ENCODE measurements around the gene KDM4C. TPM values are rescaled to one million over a fixed set of nuclear protein-coding genes. Genes with fewer than 3 reads are reported as not detected.
A peak's percentile ranks its signal among the peaks of the same experiment; 100 is the strongest.

Gene KDM4C
- total RNA-seq, 1 experiment from 2014 or later, result 16.2 TPM

DNA sequence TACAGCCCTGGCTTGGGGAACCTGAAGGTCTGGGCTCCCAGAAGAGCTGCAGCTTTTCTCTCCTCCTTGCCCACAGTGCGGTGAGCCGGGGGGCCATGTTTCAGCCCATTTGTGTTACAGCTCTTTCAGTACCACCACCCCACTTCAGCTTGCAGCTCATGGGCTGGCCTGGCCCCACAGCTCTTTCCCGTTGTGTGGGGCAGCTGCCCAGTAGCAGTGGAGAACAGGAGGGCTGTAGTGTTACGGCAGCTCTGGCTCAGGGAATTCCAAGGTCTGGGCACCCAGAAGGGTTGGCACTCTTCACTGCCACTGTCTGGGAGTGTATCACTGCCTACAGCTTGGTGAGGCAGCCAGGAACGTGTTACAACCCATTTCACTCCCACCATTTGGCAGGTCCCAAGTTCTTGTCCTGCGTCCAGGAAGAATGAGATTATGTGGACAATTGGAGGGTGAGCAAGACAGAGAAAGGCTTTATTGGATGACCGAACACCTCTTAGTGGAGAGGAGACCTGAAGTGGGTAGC, 390.5 kb downstream of the KDM4C start:
- no peak overlapping the region for H3K27ac Mint-ChIP-seq (ENCODE audit: unreplicated experiment)
- TF ChIP-seq, protein P1, sequence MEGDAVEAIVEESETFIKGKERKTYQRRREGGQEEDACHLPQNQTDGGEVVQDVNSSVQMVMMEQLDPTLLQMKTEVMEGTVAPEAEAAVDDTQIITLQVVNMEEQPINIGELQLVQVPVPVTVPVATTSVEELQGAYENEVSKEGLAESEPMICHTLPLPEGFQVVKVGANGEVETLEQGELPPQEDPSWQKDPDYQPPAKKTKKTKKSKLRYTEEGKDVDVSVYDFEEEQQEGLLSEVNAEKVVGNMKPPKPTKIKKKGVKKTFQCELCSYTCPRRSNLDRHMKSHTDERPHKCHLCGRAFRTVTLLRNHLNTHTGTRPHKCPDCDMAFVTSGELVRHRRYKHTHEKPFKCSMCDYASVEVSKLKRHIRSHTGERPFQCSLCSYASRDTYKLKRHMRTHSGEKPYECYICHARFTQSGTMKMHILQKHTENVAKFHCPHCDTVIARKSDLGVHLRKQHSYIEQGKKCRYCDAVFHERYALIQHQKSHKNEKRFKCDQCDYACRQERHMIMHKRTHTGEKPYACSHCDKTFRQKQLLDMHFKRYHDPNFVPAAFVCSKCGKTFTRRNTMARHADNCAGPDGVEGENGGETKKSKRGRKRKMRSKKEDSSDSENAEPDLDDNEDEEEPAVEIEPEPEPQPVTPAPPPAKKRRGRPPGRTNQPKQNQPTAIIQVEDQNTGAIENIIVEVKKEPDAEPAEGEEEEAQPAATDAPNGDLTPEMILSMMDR (IDR thresholded peaks at IDR 0.05; ENCODE audit: unreplicated experiment), result no peak
- no peaks in the 10 kb centered on the region for H3K27me3 Mint-ChIP-seq (ENCODE audit: unreplicated experiment)
- peaks cover 2% of the 10 kb centered on the region for H3K4me1 Mint-ChIP-seq (ENCODE audit: low read depth, unreplicated experiment)
- CTCF ChIA-PET, result no interaction called here
- intact Hi-C loops (cut with micrococcal nuclease; ENCODE audit: unreplicated experiment), result no loop called here
- H3K9me3 Mint-ChIP-seq (ENCODE audit: low read depth, unreplicated experiment), result no peaks in the 10 kb centered on the region
- no peaks in the 10 kb centered on the region for H3K36me3 Mint-ChIP-seq (ENCODE audit: insufficient read depth, unreplicated experiment)
- H3K4me3 Mint-ChIP-seq (ENCODE audit: low read depth, unreplicated experiment), result no peak overlapping the region
- no TSS peak for BruUV-seq (replicated peaks)
- DNase-seq, result no peak

DNA sequence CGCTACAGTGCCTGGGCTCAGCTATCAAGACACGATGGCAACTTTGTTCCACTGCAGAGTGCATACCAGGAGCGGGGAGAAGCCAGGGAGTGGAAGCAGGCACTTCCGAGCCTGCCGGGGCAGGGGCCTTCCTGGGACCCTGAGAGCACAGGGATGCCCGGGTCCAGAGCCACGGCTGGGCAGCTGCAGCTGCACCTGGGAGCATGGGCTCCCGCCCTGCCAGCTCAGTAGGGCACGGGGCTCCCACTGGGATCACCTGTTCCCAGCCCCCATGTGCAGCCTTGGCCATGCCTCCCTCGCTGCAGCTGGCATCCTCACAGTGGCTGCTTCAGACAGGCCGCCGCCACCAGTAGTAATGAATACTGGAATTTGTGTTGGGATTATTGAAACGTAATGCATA, 391.5 kb downstream of the KDM4C start:
- H3K4me1 Mint-ChIP-seq (ENCODE audit: low read depth, unreplicated experiment), result peaks cover 10% of the 10 kb centered on the region
- CTCF ChIA-PET, result no interaction called here
- BruUV-seq (replicated peaks), result no TSS peak
- H3K27ac Mint-ChIP-seq (ENCODE audit: unreplicated experiment), result no peak overlapping the region
- no peak overlapping the region for H3K4me3 Mint-ChIP-seq (ENCODE audit: low read depth, unreplicated experiment)
- intact Hi-C loops (cut with micrococcal nuclease; ENCODE audit: unreplicated experiment), result no loop called here
- TF ChIP-seq, protein P1 (IDR thresholded peaks at IDR 0.05; ENCODE audit: unreplicated experiment), result no peak
- no peaks in the 10 kb centered on the region for H3K9me3 Mint-ChIP-seq (ENCODE audit: low read depth, unreplicated experiment)
- H3K36me3 Mint-ChIP-seq (ENCODE audit: insufficient read depth, unreplicated experiment), result no peaks in the 10 kb centered on the region
- no peaks in the 10 kb centered on the region for H3K27me3 Mint-ChIP-seq (ENCODE audit: unreplicated experiment)
- no peak for DNase-seq

DNA sequence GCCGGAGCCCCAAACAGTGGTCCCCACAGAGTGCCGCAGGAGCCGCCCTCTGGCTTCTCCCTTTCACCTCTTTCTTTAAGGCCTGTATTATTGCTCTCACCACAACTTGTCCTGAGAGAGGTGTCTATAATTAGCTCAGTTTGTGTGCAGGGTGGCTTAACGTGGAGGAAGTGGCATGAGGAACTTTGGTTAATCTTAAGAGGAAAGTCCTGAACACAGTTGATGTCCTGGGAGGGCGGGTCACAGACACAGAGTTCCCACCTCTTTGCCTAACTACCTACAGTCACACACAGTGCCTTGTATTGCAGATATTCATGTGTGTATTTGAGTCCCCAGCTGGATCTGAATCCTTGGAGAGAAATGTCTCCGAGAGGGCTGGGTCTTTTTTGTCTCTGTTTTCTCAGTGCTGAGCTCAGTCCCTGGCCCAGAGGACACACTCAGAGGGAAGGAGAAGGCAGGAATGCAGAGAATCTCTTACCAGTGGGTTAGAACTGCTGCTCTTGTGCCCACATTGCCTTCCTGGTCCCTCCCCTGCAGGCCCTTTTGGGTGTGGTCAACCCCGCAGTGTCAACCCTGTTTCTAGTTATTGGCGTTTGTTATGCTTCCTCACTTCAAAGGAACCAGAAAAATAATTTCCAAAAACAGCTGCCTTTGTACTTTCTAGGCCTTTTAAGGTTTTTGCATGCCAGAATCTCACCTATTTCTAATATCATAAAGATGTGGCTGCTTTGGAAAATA, 392.5 kb downstream of the KDM4C start:
- BruUV-seq (replicated peaks), result no TSS peak
- CTCF ChIA-PET, result no interaction called here
- no peaks in the 10 kb centered on the region for H3K36me3 Mint-ChIP-seq (ENCODE audit: insufficient read depth, unreplicated experiment)

DNA sequence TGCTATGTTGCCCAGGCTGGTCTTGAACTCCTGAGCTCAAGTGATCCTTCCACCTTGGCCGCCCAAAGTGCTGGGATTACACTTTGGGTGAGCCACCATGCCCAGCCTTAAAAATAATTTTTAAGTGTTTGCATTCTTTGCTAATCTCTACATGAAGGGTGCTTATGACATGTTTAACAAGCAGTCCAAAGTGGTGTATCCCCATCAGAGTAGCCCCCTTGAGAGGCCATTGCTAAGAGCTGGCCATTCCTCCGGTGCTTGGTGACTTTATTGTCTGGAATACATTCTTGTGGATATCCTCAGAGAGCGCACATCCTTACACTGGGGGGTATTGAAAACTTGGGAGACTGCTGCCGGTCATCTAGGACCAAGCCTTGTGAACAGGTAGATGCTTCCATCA, 395.4 kb downstream of the KDM4C start:
- Mint-ChIP-seq H3K4me3 (ENCODE audit: low read depth, unreplicated experiment) (no peak overlapping the region), H3K9me3 (ENCODE audit: low read depth, unreplicated experiment) (no peaks in the 10 kb centered on the region), H3K36me3 (ENCODE audit: insufficient read depth, unreplicated experiment) (no peaks in the 10 kb centered on the region), H3K4me1 (ENCODE audit: low read depth, unreplicated experiment) (peaks cover 10% of the 10 kb centered on the region), H3K27ac (ENCODE audit: unreplicated experiment) (no peak overlapping the region), H3K27me3 (ENCODE audit: unreplicated experiment) (no peaks in the 10 kb centered on the region)
- BruUV-seq (replicated peaks), result no TSS peak
- TF ChIP-seq, protein P1 (IDR thresholded peaks at IDR 0.05; ENCODE audit: unreplicated experiment), result no peak
- intact Hi-C loops (cut with micrococcal nuclease; ENCODE audit: unreplicated experiment), result no loop called here
- DNase-seq, result no peak
- CTCF ChIA-PET, result interaction anchor here (0.7 kb wide), 1 partner anchor 518 kb away, joined by 4 read pairs; no protein-coding TSS in a partner anchor

More for the DNA sequence above, 392.5 kb downstream of the KDM4C start:
- TF ChIP-seq, protein P1 (IDR thresholded peaks at IDR 0.05; ENCODE audit: unreplicated experiment), result no peak
- Mint-ChIP-seq H3K9me3 (ENCODE audit: low read depth, unreplicated experiment) (no peaks in the 10 kb centered on the region), H3K27ac (ENCODE audit: unreplicated experiment) (no peak overlapping the region), H3K27me3 (ENCODE audit: unreplicated experiment) (no peaks in the 10 kb centered on the region), H3K4me3 (ENCODE audit: low read depth, unreplicated experiment) (no peak overlapping the region), H3K4me1 (ENCODE audit: low read depth, unreplicated experiment) (peaks cover 10% of the 10 kb centered on the region)
- intact Hi-C loops (cut with micrococcal nuclease; ENCODE audit: unreplicated experiment), result no loop called here
- peak; percentile 5 for DNase-seq
